HG03175 (cell line): ENCODE results near the gene ITIH4.

ENCODE experiments used
- ATAC-seq: cut with Tn5 transposase; IDR thresholded peaks from one replicate; pipeline ENCODE4 v1.9.1; 2021; ENCODE audit warnings: mild to moderate bottlenecking, moderate library complexity; ENCODE audit not compliant: unreplicated experiment

ITIH4 gene

DNA sequence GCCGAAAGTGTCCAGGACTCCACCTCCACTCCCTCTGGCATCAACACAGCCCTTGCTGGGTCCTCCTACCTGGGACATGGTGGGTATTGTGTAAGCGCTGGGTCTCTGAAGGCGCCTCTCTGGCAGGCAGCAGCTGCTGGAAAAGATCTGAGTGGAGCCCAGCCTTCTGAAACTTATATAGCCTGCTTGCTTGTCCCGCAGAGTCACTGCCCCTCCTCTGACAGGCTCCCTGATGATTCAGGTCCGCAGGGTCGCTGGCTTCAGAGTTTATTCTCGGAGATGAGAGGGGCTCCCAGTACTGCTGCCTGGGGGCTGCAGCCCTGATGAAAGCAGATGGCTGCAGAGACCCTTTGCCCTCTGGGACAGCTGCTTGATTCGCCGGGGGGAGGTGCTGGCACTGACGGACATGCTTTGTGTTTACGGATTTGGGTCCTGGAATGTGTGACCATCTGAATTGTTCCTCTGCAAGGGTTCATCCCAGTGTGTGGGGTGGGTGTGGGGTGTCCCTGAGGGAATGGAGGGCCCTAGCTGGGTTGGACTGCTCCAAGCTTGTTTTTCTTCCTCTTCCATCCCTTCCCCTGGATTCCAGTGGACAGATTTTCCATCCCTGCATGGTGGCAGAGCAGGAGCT is 4.5 kb upstream of the ITIH4 start, which contains the start of gene MUSTN1:
TSS of gene MUSTN1 (minus strand) at position 149 of the 631 bp plus-strand sequence. CDS start at position 78, 71 bp downstream.
- ATAC-seq: no peak

DNA sequence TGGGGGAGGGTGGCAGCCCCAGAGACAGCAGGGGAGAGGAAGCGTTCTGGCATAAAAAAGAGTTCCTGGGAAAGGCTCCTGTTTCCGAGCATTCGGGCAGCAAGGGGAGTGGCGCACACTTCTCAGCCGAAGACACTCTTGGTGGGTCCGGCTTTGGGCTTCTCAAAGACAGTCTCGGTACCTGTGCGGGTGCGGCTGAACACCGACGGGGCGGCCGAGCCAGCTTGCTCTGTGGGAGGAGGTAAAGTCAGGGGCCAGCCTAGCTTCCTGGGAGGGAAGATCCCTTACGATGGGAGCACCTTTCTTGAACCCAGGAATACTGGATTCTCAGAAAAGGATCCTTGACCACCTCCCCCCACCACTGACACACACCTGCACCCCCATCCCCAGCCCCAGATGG is 2.7 kb upstream of the ITIH4 start:
- ATAC-seq: no peak

DNA sequence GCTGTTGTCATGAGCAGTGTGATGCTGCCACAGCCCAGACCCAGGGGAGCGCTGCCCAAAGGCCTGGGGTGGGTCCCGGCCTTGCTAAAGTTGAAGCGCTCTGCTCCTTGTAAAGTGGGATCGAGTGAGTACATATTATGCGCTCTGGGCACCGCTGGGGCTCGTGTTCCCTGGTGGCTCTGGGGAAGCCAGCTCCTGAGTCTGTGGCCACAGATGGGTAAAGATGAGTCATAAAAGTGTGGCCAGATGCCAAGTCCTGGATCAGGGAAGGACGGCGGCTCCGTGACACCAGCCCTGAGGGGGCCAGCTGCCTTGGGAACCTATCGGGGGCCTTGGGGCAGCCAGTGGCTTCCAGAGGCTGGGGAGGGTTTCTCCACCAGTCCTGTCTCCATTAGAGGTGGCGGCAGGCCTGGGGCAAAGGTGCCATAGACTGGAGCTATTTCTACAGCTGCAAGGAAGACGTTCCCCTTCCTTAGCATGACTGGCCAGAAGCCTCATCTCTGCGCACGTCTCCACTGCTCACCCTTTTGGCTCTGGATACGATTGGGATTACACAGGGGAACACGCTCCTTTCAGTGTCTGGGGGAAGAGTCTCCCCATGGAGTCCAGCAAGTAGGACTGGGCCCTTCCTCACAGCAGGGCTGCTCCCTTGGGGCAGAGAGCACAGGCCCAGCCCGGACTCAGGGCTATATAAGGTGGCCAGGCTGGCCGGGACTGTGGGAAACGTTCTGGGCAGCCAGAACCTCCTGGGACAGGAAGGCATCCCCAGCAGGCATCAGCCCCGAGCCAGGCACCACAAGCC is 1.2 kb upstream of the ITIH4 start:
- ATAC-seq: no peak

DNA sequence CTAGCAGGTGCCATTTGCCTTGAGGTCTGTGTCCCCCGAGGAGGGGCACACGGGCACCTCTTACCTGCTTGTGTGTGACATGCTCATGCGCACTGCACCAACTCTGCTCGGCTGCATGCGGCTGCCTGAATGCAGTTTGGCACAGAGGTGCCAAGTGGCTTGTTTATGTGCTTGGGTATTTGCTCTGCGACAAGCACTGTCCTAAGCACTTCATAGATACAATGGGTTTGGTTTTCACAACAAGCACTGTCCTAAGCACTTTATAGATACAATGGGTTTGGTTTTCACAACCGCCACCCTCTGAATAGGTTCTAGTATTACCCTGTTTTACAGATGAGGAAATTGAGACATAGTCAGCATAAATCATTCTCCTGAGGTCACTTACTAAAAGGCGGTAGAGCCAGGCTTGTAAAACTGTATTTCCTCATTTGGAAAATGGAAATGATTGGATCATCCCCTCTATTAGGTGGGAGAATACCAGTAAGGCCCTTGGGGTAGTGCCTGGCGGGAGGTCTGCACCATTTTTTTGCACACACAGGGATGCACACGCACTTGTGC is 487 bp downstream of the ITIH4 start:
- ATAC-seq: no peak

DNA sequence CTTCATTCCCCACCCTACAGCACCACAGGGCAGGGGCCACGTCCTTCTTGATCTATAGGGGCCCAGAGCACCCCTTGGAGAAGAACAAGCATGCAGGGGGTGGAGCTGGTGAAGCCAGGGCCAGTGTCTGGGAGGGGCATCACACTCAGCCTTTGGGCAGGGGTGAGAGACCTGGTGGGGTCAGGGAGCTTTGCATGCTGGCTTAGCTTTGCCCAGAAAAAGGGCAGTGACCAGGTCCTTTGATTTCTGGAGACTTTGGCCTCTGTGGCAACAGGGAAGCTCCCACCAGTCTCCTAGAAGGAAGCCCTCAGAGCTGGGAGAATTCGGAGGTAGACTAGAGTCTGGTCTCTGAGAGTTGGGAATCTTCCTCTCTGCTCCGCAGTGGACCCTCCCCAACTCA is 990 bp downstream of the ITIH4 start:
- no peak for ATAC-seq

DNA sequence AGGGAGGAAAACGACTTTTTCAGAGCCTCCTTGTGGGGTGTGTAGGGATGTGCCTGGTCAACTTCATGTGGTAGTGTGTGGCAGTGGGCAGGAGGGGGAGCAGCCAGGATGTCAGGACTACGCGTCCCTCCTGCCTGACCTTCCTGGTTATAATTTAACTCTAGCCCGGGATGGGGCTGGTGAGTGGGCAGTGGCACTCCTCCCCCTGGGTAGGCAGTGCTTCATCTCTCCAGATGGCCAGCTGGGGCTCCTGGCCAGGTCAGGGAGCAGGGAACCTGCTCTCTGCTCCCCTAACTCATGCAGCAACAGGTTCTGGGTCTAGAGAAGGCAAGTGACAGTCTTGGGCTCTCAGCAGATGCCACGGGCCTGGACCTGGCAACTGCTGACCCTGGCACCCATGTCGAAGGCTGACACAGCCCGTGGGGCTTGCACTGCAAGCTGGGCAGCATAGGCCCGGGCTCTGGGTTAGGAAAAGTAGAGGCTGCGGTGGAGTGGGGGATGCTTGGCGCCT is 2.6 kb downstream of the ITIH4 start:
- no peak for ATAC-seq

DNA sequence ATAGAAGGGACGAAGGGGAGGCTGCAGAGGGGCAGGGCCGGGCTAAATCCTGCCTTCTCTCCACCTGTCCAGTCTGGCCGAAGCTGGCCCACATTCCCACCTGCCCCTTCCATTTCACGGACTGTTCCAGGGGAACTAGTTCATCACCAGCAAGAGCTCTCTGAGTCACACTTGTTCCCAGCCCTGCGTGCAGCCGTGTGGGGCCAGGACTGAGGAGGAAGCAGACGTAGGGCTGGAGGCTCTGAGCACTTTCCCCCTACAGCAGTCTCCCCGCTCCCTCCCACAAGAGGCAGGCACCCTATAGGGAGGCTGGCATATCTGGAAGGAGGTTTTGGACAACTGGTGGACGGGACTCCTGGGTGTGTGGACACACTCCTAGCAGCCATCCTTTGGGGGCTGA is 3.0 kb downstream of the ITIH4 start:
- ATAC-seq: no peak

DNA sequence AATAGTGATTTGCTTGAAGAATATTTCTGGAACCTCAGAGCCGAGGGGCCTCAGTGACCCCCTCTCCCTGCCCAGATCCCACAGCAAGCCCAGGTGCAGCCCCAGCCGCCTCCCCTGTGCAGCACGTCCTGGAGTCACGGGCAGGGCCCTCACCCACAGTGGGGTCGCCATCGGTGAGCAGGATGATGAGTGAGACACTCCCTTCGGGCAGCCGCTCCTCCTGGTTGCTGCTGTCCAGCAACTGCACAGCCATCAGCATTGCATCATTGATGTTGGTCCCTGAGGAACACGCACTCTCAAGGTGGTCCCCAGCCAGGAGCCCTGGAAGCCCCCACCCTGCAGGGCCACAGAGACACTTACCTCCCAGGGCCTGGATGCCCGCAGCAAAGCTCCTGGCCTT is 6.4 kb downstream of the ITIH4 start:
- ATAC-seq: no peak

DNA sequence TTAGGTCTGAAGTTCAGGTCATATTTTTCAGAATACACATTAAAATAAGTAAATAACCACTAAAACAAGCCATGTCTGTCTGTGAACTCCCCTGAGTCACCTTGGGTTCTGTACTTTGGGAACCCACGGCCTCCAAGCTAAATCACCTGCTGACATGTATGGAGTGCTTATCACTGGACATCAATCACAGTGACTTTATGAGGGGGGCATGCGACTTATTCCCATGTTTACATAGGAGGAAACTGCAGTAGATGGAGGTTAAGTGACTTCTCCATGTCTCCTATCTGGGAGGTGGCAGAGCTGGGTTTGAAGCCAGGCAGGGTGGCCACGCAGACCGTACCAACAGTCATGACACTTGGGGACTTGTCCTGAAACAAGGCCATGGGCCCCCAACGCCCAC is 8.1 kb downstream of the ITIH4 start:
- ATAC-seq: no peak

DNA sequence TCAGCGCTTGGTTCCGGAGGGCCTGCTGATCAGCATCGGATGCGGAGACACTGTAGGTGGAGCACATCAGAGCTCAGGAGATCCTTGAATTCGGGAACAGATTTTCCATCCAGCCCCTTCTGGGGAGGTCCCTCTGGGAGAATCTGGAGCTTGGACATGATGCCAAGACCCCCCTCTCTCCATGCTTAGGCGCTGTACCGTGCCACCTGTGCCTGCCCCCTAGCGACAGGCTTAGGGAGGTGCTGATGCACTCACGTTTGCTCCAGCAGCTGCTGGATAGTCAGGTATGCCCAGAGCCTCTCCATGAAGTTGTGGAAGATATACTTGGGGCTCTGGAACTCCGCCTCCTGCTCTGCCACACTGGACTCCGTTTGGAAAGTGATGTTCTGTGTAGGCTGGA is 9.7 kb downstream of the ITIH4 start:
- no peak for ATAC-seq

DNA sequence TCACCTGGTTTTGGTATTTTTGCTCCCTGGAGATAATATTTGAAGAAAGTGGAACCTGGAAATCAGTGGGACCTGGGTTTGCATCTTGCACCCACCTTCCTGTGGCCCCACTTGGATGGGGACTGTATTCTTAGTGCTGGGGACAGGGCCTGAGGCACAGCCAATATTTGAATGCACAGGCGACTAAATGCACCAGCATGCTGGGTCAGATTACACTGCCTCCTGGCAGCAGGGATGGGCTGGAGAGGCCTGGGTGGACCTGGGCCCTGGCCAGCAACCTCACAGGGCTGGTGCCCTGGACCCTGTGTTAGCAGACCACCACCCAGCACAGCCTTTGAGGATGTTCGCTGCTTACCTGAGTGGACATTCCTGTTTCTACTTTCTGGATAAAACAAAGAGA is 10.5 kb downstream of the ITIH4 start:
- ATAC-seq: no peak

DNA sequence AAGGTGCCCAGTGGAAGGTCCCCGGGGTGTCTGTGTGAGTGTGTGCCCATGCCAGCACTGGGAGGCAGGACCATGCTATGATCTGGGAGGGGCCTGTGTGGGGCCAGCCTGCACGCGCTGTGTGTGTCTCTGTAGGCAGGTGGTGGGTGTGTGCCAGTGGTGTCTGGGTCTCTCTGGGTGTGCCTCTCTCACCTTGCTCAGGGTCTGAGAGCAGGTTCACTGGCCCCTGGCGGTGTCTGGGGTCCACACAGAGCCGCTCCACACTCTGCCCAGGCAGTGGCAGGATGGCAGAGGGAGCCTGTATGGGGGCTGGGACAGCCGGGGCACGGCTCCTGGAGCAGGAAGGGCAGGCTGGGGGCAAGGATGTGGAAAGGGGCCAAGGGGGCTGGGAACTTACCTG is 12.6 kb downstream of the ITIH4 start:
- ATAC-seq: no peak

DNA sequence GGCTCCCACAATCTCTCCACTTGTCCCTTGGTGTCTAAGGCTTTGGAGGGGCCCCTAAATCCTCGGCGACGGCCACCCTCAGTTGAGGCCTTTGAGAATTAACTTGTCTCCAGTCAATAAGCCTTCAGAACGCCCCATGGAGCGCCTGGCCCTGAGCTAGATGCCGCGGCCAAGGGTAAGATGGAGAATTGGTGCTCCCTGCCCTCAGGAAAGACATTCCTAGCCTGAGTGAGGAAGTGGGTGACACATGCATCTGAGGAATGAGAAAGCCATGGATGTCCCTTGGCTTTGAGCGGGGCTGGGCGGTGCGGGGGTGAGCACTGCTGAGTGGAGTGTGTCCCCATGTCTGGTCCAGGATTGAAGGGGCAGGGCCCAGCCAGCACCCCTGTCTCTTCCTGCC is 13.3 kb downstream of the ITIH4 start:
- no peak for ATAC-seq

DNA sequence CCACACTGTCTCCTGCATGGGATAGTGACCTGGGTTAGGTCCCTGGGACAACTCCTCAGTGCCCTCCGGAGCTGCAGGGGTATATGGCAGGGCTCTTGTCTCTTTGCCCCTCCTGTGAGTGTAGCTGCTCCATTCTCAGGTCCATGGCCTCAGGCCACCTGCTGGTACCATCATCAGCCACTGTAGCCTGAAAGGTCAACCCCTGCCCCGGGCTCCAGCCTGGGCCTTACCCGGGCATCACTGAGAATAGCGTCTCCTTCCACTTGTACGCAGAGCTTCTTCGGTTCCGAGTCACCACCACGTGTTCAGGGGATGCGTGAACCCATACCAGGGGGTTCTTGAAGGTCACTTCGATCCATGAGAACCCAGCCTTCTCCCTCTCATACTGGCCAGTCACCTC is 13.8 kb downstream of the ITIH4 start:
- no peak for ATAC-seq

DNA sequence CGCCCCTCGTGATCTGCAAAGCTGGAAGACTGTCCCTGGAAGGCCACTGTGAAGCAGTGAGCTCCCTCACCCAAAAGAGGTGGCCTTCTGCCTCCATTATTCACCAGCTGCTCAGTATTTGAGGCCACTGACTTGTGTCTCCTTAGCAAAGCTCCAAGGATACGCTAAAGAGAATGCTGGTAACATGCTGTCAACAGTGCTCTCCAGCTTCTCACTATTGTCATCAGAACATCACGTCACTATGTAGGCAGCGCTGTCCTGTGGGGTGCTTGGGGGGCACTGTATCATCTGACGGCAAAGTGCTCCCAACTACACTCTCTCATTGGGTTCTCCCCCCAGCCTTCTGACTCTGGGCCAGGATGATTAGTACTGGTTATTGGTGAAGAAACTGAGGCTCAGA is 14.3 kb downstream of the ITIH4 start:
- no peak for ATAC-seq

DNA sequence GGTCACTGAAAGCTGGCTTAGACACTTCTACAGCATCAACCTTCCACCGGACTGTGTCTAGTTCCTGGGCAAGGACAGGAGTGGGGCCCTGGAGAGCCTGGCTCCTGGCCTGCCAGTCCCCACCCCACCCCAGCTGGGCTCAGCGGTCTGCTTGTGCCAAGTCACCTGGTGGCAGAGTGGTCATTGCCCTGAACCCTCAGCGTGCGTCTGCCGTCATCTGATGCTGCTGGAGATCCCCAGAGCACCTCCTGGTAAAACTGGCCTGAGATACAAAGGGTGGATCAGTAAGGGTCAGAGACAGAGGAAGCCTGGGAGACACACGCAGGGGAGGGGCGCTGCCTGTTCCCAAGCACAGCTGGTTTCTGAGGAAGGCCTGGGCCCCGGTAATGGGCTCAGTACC is 16.7 kb downstream of the ITIH4 start:
- no peak for ATAC-seq

DNA sequence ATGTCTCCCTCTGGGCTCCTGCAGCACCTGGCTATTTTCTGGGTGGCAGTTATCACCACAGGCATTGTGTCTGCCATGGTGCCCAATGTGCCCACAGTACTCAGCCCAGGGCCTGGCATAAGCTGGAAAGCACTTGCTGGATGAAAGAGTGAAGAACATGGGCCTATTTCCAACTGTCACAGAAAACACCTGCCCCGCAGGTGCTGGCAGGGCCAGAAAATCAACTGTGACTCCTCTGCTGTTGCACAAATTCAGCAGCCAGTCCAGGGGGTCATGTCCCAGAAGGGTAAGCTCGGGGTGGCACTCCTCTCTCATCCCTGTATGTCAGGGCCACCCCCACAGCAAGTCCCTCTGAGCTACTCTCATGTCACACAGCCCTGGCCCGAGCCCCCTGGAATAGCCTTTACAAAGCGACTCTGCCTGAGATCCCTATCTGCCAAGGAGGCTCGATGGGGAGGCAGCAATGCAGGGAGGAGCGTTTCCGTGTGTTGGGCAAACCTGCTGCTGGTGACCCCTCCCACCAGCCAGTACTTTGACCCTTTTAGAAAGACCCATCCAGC is 18.9 kb downstream of the ITIH4 start:
- ATAC-seq: no peak

DNA sequence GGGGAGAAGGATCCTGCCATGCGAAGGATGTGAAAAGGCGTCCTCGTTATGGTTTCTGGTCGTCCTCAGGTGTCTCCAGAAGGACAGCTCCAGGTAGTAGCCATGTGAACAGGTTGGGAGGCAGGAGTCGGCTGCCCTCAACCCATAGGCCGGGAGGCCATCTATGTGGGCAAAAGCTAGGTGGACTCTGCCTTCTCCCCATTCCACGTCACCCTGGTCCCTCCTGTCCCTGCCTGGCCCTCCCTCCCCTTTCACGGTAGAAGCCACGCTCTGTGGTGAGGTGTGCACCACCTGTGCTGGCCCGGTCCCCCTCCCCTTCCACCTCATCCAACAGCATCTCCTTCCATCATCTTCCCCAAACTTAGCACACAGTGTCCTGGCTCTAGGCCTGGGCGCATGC is 19.5 kb downstream of the ITIH4 start:
- no peak for ATAC-seq

DNA sequence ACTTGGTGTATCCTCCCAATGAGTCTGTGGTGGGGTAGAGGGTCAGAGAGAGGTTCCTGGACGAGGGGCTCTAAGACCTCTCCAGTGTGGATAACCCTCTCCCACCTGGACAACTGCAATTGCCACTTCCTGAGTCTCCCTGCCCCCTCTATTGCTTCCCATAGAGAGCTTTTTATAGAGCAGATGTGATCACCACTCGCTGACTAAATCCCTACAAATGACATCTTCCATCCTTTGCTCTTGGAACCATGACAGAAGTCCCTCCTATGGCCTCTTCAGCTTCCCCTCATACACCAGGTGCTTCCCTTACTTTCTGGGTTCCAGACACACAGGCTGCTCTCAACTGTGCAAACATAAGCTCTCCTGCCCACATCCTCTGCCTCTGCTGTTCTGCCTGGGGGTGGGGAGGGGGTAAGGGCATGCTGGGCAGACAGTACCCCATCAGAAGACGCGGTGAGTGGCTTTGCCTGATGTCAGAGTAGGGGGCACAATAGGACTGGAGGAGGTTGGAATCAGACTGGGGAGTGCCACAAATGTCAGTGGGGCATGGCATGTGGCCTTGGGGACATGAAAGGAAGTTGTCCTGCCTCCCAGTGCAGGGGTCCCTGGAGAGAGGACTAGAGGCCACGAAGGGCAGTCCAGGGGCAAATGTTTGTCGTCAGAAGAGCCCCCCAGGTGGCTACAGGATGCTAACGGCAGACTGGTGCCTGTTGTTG is 20.7 kb downstream of the ITIH4 start:
- no peak for ATAC-seq

DNA sequence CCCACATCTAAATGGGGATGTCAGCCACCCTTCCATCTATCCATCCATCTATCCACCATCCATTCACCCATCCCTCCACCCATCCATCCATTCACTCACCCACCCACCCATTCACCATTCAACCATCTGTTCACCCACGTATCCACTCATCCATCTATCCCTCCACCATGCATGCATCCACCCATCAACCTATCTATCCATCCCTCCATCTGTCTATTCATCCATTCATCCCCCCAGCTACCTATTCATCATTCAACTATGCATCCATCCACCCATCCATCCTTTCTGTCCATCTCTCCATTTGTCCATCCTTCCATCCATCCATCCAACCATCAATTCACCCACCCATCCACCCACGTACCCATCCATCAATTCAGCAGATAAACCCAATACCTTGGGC is 21.3 kb downstream of the ITIH4 start:
- no peak for ATAC-seq
